HG02981 (cell line): ENCODE results near the gene RHCE.
"Not testable (repeated sequence)": the region's sequence is repeated elsewhere in the genome, so short reads cannot be mapped to it uniquely, and the experiment has no call there.

Source experiments
- ATAC-seq: cut with Tn5 transposase; IDR thresholded peaks from one replicate; pipeline ENCODE4 v1.9.1; 2021; ENCODE audit warnings: mild to moderate bottlenecking, moderate library complexity; ENCODE audit not compliant: unreplicated experiment

The RHCE gene

GRCh38 chr1:25433389-25434186 lies 13.0 kb upstream of the RHCE start:
- no peak for ATAC-seq

GRCh38 chr1:25432749-25433388 lies 12.2 kb upstream of the RHCE start:
- no peak for ATAC-seq

GRCh38 chr1:25431955-25432719 lies 11.5 kb upstream of the RHCE start:
- ATAC-seq = no peak

DNA sequence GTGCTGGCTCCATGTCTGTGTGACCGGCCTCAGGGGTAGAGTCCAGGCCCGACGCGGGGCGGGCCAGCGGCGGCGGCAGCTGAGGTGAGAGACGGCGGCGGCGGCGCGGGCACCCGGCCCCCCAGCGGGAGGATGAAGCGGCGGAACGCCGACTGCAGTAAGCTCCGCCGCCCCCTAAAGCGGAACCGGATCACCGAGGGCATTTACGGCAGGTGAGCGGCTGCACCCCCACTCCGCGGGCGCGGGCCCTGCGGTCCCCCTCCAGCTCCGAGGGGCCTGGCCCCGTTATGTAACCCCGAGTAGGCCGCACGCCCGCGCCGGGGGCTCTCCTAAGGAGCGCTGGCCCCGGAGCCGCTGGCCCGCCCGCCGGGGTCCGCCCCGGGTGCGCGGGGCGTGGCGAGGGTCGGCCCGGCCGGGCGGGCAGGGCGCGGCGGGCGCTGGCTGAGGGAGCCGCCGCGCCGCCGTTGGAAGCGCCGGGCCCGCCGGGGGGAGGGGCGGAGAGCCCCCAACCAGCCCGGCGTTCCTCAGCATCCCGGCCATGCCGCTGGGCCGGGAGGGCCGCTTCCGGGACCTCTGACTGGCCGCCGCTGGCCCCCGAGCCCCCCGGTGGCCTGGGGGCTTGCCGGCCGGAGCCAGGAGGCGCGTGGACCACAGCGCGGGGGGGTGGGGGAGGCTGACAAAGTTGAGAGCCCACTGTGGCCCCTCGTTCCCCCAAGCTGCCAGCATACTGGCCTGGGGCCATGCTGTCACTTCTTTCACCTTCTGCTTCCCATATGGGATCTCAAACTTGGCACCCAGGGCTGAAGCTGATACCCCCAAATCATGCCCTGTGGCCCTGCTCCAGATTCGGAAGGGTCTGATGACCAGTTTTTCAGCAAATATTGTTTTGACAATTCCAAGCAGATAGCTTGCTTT lies 10.6 kb upstream of the RHCE start:
- peak; percentile 19 for ATAC-seq

- ATAC-seq = peak; percentile 83
Observed at GRCh38 chr1:25430073-25430966, 9.7 kb upstream of the RHCE start, which contains the start of gene MACO1. TSS of gene MACO1 (plus strand) at chr1:25430897. CDS start at chr1:25431099, 202 bp downstream.

DNA sequence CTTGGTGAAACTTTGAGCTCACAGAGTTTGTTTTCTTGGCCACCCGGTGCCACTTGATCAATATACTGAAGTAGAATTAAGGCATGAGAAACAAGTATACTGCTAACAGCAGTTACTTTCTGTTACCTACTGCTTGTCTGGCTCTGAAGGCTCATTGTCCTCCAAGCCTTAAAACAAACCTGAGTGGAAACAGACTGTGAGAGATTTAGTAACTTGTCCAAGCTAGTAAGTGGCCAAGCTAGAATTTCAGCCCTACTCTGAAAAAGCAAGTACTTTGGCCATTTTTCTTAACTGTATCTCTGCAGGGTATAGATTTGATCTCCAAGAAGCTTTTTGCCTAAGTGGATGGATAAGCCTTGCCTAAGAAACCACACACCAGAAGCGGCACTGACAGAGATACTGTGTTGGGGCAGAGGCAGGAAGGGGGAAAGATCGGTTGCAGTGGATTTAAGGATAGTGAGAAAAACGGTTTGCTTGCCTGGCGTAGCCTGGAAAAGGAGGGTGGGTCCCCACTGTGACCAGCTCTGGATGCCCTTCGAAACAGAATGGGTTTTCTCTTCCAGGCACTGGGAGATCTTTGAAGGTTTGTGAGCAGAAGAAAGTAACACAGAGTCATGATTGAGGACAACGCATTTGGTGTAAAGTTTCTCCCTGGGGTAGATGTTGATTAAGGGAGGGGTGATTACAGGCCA lies 8.0 kb upstream of the RHCE start:
- ATAC-seq = no peak

DNA sequence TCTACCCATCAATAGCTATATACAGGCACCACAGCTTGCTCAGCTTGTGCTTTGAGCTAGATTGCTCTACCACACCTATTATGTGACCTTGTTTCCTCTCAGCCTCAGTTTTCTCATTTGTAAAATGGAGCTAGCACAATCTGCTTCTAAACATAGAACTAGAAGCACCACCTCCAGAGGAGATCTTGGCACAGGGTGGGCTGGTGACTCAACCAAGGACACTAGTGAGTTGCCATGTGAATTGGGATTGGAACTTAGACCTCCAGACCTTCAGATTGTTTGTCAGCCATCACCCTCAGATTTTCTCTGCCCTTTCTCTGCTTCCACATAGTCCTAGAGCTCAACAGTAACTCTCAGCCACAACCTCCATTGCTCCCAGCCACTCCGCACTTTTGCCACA lies 7.1 kb upstream of the RHCE start:
- no peak for ATAC-seq

GRCh38 chr1:25425098-25426085 lies 4.8 kb upstream of the RHCE start:
- no peak for ATAC-seq

DNA sequence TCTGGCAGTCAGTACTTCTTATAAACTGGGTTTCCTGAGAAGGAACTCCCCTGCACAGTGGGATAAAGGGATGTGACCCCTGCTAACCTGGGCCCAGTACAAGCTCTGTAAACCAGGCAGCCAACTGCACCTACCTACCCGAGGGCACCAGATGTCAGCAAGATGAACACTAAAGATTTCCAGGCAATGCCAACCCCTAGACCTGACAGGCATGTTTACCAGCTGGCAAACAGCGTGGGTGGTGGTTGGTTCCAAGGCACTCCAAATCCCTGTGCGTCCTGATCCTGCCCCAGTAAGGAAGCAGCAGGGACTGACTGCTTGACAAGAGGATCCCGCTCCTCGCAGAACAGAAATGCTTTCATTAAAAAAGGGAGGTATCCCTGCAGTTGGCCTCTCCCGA lies 2.6 kb upstream of the RHCE start:
- not testable (repeated sequence) for ATAC-seq

- ATAC-seq = not testable (repeated sequence)
Observed at GRCh38 chr1:25419339-25419738, 1.3 kb downstream of the RHCE start.

- not testable (repeated sequence) for ATAC-seq
Observed at GRCh38 chr1:25417280-25417679, 3.3 kb downstream of the RHCE start.

DNA sequence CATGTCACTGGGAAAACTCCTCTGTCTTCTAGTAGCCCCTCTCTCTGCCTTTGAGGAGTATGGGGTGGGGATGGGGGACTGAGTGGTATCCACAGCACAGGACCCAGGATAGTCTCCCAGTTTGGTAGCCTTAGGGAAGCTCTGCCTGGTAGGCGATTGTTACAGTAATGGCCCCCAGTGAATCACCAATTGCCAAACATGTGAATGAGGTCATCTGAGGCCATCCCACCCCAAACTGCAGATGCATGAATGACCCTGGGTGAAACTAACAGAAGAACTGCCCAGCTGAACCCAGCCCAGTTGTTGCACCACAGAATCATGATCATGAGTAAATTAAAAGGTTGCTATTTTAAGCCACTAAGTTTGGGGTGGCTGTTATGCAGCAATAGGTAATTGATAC lies 6.0 kb downstream of the RHCE start:
- ATAC-seq = not testable (repeated sequence)

DNA sequence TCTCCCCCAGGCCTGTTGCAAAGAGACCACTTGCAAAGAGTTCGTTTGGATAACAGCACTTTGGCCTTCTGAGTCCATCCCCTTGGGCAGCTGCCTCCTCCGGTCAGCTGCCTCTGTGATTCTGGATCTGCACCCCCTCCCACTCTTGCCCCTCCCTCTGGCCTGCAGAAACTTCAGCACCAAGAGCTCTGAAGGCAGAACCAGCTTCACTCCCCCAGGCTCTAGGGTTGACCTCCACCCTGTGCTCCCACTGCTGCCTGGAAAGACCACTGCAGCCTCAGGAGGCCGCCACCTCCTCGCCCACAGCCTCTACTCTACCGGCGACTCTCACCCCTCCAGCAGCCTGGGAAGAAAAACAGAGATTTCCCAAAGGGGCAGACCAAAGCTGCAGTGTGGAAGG lies 6.5 kb downstream of the RHCE start:
- not testable (repeated sequence) for ATAC-seq

DNA sequence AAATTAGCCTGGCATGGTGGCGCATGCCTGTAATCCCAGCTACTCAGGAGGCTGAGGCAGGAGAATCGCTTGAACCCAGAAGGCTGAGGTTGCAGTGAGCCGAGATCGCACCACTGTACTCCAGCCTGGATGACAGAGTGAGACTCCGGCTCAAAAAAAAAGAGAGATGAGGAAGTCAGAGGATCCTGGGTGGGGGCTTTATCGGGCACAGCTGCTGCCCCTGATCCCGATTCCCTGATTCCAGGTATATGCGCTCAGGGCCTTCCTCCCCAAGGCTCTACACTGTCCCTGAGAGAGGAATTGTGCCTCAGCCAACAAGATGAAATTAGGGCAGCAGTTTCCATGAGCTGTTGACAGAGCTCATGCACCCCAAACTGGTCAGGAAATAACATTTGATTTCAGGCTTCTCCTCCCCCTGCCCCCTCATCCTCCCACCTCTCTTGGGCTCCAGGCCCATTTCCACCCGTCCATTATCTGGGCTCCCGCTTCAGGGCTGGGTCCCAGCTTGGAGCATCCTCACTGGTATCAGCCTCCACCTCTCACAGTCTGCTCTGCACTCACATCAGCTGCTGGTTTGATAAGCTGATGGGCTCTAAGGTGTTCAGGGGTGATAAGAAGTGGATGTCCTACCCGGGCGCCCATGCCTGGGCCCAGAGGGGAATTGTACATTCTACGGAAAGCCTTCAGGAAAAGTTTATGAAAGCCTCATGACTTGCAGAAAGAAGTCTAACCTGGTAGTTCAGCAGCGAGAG lies 7.6 kb downstream of the RHCE start:
- not testable (repeated sequence) for ATAC-seq

DNA sequence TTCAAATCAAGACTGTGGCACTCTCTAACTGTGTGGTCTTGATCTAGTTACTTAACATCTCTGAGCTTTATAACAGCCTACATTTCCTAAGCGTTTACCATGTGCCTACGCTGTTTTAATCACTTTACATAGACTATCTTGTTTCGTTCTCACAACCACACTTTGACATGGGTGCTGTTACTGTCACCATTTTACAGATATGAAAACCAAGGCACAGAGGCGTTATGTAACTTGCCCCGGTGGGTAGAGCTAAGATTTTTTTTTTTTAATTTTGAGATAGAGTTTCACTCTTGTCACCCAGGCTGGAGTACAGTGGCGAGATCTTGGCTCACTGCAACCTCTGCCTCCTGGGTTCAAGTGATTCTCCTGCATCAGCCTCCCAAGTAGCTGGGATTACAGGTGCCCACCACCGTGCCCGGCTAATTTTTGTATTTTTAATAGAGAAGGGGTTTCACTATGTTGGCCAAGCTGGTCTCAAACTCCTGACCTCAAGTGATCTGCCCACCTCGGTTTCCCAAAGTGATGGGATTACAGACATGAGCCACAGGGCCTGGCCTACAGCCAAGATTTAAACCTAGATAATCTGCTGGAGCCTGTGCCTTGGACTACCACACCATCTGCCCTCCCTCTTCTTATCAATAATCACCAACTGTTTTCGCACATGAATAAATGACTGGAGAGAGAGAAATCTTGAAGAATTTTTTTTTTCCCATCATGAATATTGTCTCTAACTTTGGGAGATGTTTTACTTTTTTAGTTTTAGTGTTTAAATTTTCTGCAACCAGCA lies 10.8 kb downstream of the RHCE start:
- ATAC-seq = not testable (repeated sequence)

DNA sequence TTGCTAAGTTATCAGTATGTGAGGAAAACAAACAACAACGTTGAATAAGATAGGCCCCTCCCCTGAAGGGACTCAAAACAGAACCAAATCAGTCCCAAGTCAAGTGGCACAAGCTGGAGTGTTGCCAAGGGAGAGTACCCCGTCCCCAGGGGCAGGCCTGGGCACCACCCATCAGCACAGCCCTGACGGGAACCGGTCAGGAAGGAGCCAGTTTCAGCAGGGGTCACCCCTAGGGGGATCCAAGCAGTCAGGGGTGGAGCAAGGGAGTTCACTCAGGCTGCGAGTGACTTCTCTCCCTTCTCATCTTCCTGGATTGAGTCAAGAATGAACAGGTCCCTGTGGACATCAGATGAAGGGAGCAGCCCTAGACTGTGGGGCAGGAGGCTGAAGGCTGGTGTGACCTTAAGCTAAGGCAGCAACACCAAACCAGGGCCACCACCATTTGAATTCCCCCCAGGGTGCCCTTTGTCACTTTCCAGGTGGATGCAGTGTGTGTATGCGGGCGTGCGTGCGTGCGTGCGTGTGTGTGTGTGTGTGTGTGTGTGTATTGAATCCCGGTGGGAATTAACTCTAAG lies 14.8 kb downstream of the RHCE start:
- not testable (repeated sequence) for ATAC-seq
